HG03520 (cell line): ENCODE results near the gene TUBB2A.
"Not testable (repeated sequence)": the region's sequence is repeated elsewhere in the genome, so short reads cannot be mapped to it uniquely, and the experiment has no call there.

ENCODE experiments used
- ATAC-seq: cut with Tn5 transposase; IDR thresholded peaks from one replicate; pipeline ENCODE4 v1.9.1; 2021; ENCODE audit warnings: mild to moderate bottlenecking, moderate library complexity; ENCODE audit not compliant: unreplicated experiment

The TUBB2A gene

DNA sequence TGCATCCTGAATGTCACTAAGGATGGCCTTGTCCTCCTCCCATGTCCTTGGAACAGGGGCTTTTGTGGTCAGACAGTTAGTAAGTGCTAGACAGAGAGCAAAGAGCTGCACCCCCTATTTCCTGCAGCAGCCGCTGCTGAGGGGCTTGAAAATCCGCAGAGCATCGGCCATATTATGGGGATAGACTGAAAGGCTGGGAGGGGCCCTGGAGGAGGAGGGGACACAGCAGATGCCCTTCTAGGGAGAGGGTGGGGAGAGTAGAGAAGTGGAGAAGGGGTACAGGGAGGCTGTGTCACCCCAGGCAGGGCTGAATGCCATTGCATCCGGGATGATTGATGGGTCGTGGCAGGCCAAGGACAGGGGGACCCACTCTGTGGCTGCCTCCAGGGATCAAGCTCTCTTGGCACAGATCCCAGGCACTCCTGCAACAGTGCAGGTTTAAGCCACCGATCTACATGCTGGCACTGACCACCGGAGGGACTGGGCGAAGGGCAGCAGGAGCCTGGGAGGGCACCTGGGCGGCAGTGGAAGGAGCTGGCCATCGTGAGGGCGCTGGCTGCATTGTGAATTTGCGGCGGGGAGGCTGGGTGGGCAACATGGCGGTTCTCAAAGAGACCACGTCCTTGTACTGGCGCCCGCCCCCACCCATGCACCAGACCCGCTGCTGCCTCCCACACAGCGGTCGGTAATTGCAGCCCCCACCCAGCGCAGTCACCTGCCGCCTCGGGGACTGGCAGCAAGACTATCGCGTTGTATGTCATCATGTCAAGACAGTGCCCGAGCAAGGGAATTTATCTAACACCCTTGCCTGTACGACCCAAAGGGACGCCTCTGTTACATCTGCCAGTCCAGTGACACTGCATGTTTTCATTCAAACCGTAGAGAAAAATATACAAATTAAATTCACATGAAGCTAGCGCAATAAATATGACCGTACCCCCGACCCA, 887 bp downstream of the TUBB2A start:
- ATAC-seq, result not testable (repeated sequence)

DNA sequence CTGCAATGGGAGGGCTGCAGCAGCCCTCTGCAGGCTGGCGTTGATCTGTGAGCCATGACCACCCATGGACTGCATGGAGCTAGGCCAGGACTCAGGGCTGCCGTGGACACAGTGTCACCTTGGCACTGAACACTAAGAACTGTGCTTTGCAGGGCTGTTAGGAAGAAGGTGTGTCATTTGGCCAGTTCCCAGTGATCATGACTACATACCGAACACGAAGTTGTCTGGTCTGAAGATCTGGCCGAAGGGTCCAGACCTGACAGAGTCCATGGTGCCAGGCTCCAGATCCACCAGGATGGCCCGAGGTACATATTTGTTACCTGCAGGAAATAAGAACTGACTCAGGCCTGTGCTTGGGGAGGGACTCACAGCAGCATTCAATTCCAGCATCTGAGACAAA, 1.9 kb downstream of the TUBB2A start:
- ATAC-seq, result not testable (repeated sequence)

DNA sequence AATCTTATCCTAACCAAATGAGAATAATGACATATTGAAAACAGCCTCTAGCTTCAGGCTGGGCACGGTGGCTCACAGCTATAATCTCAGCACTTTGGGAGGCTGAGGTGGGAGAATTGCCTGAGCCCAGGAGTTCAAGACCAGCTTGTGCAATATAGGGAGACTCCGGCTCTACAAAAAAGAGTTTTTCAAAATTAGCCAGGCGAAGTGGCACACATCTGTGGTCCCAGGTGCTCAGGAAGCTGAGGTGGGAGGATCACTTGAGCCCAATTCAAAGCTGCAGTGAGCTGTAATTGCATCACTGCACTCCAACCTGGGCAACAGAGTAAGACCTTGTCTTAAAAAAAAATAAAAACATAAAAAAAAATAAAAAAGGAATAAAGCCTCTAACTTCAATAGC, 4.7 kb downstream of the TUBB2A start:
- ATAC-seq, result no peak

DNA sequence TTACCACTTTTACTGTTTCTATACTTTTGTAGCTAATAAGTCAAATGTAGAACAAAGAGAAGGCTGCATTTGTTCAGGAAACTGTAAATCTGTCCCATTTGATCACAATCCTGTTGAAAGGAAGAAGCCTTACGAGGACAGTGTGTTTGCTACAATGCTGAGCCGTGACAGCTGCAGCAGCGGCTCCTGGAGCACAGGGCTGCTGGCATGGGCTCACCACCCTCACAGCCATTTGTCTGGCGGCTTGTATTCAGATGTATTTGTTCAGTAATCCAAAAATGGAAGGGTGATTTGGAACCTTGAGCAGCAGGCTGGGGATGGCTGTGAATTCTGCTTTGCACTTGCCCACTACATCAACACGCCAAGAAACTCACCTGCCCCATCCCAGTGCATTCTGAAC, 5.7 kb downstream of the TUBB2A start:
- ATAC-seq, result no peak

DNA sequence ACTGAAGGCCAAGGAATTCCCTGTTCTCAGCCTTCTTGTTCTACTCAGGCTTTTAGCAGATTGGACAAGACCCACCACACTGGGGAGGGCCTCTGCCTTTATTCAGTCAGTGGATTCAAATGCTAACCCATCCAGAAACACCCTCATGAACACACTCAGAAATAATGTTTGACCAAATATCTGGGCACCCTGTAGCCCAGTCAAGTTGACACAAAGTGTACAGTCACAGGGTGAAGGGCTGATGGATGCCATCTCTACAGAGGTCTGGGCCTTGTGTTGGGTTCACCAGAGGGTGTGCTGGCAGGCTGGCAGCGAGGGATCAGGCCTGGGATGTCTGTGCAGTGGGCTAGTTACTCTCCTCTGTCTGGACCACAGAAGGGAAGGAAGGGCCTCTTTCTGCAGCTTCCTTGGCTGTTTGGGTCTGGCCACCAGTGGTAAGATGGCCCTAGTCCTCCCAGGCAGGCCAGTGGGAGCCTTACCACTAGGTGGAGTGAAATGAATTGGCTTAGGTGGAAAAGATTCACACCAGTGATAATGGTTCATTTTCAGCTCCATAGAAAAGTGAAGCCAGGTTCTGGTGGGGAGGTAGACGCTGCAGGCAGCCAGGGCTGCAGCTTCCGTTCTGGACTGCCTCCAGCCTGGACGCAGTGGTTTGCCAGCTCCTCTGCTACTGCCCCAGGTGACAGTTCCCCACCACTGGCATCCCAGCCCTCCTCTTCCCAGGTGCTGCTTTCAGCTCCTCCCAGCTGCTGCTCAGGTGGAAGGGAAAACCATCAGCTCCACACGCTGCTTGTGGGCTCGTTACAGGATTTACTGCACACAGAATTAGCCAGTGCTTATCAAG, 9.2 kb downstream of the TUBB2A start:
- no peak for ATAC-seq

DNA sequence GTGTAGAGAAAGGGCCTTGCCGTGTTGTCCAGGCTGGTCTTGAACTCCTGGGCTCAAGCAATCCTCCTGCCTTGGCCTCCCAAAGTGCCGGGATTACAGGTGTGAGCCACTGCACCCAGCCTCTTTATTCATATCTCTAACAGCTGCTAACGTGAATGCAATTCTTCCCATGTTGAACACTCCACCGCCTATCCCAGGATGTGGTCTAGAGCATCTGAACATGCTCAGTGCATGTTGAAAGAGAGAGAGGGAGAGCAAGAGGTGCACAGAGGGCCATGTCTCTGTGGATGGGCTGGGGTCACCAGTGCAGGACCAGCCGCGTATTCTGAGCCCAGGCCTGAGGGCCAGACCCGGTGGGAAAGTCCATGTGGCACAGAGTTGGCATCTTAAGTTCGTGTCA, 12.8 kb downstream of the TUBB2A start:
- no peak for ATAC-seq

DNA sequence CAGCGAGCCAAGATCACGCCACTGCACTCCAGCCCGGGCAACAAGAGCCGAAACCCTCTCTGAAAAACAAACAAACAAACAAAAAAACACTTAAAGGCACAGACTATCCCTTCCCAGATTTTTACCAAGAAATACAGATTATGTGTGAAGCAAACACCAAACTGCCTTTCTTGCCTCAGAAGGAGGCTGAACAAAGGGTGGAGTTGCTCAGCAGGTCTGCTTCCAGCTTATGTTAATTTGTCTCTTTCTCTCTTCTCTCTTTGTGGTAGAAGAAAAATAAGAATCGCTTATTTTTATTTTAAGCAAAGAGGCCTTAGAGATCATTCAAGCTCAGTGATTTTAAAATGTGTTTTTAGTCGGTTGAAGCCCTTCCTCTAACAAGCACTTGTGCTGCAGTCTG, 14.2 kb downstream of the TUBB2A start:
- ATAC-seq, result no peak

DNA sequence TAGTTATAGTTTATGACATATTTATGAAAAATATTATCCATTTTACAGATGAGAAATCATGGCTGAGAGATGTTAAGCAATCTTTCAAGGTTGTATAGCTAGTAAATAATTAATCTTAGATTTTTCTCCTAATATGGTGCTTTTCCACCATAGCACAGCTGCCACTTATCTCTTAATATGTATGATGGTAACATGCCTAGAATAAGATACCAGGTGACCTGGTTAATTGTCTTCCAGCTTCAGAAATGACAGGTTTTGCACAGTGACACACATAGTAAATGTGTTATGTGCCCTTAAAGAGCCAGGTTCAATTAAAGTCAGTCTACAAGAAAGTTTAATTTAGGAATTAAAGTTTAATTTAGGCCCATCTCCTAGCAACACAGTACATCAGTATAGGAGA, 14.8 kb downstream of the TUBB2A start:
- ATAC-seq, result no peak

DNA sequence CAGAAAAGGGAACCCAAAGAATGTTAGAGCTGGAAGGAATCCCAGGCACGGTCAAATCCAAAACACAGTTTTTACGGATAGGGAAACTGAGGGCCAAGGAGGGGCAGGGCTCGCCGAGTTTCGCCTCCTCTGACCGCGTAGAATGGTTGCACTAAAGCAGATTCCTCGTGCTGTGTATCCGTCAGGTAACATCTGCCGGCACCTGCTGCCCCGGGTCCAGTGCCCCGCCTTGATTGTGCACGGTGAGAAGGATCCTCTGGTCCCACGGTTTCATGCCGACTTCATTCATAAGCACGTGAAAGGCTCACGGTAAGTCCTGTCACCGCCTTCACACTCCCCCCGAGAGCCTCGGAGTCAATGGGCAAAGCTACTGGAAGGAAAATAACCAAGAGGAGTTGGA, 17.1 kb downstream of the TUBB2A start:
- ATAC-seq, result no peak

DNA sequence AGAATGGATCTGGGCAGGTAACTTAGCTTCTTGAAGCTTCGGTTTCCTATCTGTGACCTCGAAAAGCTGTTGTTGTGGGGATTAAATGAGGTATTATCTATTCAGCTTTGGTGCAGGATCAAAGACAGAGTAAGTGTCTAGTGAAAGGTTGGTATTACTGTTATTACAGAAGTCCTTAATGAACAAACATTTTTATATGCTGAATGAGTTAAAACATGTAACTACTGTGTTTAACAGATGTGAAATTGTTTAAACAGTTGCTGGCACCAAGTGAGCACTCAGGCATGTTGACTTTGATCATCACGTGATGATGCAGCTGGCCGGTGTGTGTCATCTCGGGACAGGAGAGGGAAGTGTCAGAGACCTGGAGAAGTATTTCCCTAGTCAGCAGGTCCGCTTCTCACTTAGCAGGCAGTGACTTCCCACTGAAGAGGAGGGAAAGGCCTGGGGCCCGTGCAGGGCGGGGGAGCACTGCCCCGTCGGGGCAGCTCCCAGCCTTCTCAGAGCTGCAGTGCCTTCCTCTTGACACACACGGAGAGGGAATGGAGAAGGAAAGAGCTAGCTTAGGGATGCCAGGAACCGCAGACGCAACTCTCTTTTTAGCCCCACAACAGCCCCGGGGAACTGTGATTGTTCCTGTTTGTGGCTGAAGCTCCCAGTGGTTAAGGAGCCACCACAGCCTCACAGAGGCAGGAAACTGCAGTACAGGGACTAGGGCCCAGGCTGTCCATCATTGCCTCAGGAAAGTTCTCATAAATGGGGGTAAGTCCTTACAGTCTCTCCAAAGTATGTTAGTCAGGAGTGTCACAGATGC, 18.0 kb downstream of the TUBB2A start:
- no peak for ATAC-seq

DNA sequence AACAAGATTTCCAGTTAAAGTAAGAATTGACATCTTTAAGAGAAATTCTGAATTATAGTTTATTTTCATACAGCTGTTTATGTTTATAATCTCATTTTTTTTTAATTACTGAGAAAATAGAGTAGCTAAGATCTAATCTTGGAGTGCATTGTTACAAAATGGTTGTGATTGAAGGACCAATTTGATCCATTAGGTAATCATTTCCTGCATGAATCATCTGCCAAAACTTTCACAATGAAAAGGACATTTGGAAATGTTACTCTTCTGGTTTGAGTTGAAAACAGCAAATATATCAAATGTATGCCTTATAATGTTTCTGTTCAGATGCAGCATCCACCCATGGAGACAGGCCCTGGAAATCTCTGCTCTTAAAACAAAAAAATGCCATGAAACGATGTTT, 19.0 kb downstream of the TUBB2A start:
- no peak for ATAC-seq

DNA sequence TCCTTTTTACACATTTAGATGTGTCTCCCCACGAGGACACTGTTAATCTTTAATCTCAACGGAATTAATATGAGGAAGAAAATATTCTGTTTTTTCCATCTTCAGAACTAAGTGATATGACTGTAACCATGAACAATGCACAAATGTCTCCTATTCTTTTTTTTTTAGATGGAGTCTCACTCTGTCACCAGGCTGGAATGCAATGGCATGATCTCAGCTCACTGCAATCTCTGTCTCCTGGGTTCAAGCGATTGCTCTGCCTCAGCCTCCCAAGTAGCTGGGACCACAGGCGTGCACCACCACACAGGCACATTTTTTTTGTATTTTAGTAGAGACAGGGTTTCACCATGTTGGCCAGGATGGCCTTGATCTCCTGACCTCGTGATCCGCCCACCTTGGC, 19.5 kb downstream of the TUBB2A start:
- ATAC-seq, result not testable (repeated sequence)

DNA sequence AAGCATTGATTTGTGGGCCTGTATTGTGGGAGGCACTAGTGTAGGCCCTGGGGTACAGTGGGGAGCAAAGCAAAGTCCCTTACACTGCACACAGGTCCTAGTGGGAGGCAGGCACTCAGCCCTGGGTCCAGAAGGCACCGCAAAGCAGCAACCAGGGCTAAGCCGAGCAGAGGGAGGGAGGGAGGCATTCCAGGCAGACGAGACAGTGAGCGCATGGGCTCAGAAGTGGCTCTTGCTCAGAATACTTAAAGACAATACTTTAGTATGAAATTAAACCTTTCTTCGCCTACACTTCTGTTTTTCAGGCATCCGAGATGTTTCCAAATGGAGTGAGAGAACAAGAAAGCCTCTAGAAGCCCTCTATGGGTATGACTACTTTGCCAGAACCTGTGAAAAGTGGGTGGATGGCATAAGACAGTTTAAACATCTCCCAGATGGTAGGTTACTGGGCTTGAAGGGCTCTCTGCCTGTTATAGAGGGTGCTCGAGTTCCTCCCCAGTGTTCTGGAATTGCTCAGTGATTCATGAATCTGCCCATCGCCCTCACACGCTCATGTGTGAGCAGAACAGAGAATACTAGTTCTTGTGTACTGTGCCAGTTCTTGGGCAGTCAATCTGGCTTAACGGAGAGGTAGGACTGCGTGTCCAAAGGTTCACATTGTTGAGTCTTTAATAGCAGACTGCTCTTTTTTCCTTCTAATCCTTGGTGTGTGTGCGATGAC, 20.1 kb downstream of the TUBB2A start:
- ATAC-seq, result no peak

DNA sequence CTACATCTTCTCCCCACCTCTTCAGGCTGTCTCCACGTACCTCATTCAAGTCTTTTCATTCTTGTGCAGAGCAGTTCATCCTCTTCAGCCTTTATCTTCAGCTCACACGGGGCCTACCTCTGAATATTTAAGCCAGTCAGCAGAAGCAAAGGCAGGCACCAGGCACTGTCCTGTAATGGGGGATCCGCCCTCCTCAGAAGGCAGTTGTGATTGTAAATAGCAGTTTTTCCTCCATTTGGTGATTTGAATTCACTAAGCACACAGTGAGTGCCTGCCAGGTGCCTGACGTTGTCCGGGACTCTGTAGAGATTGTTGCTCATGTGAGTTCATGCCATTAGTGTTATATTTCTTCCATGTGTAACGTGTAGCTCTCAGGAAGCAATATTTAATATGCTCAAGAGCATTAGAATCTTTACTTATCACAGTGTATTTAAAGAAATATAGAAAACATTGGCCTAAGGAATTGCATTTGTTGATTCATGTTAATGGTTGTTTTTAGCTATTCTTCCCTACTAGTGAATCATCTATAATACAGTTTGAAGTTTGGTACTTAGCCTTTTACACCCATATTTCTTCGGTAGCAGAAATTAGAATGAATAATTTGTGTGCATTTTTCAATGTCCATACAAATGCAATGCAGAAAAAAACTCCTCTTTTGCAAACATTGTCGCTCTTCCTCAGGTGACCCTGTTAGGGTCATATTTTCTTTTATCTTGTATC, 20.9 kb downstream of the TUBB2A start:
- no peak for ATAC-seq

DNA sequence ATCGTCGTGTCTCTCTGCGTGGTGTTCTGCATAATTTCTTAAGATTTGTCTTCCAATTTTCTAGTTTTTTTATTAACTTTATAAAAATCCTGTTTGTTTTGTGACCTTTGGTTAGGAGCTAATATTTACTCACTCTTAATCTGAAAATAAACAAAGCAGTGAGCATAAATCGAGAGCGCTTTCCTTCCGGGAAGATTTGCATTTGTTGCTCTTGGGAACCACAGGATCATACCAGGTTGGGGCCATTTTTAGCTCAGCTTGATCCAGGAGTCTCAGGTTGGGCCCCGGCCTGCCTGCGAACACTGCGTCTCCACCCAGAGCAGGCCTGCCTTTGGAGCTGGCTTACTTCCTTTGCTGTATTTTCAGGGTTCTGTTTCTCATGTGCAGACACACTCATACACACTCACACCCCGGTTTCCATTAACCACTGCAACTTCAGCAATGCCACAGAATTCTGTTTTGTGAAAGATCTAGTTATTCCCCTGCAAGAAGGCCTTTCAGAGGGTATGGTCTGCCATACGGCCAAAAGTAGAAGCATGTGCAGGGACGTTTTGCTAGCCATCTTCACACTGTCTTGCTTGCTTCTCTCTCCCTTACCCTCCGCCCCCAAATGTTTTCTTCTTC, 21.6 kb downstream of the TUBB2A start:
- no peak for ATAC-seq

DNA sequence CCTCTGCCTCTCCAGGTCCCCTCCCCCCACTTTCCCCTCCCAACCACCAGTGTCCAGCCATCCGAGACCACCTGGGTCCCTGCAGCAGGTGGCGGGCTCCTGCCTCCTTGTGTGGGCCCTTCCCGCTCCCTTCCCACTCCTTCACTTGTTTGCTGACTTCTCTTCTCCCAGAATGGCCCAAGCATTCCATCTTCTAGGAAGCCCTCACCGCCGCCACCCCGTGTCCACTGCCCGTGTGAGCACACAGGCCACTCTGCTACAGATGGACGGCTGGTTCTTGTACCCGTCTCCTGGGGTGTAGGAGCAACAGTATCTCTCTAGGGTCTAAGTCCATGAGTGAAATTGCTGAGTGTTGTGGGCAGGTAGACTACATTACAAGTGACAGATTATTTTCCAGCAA, 23.8 kb downstream of the TUBB2A start:
- ATAC-seq, result no peak

DNA sequence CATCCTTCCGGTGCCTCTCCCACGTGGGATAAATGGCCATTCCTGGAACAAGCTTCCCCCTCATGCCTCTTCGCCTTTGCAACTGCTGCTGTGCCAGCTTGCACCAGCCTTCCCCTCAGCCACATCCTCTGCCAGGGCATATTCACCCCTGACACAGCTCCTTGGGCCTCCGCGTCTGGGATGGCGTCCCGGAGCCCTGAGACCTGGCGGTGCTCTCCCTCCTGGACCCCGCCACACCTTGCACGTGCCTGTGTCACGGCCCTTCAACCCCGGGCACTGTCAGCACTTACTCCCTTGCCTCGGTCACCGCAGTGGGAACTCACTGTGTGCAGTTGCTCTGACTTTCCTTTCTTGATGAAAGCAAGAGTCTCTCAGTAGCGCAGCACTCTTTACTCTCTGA, 25.6 kb downstream of the TUBB2A start:
- no peak for ATAC-seq

DNA sequence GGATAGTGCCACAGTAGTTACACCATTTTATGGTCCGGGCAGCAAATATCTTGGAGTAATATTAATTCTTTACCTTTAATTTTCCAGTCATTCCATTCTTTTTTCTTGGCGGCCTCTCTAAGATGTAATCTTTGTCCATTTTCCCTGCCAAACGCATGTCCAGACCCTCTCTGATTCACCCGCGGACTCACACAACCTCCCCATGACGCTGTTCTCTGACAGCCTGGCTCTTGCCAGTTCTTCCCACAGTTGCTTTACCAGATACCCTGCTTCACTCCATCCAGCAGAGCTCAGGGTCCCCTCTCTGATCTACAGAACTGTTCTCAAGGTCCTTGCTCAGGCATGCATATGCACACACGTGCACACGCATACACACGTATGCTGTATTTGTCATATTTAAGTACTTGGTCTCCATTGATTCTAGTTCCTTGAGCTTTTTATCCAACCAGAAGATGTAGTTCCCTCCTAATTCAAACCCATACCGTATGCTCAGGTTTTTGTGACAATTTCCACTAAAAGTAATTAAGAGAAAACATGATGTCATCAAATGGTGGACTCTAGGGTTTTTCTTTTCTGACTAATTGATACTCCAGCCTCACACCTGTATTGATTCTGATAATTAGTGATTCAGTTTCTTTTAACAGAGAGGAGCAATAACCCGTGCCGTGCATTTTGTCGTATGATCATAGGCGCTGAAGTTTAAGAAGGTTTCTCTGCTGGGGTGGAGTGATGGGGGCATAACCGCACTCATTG, 28.8 kb downstream of the TUBB2A start:
- ATAC-seq, result no peak

DNA sequence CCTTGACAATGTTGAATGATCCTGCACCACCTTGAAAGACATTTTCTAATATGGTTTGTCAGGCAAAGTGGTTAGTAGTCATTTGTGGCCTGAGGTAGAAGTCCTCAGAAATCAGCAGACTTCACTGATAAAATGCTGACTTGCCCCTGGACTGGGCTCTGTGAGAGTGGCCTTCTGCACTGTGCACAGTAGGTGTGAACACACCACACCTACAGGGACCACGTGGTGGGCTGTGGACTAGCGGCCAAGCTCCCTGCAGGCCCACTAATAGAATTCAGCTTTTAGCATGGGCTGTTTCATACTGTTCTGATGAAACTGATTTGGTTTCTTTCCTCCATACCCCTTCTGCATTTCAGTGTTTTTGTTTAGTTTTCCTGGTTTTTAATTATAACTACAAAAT, 31.5 kb downstream of the TUBB2A start:
- ATAC-seq, result no peak
